Endothelial cell of umbilical vein (primary cell): ENCODE data around the gene KYAT1. TPM values are rescaled to one million over a fixed set of nuclear protein-coding genes. Genes with fewer than 3 reads are reported as not detected.

Source experiments
- BruUV-seq: library from RNA; stranded (reverse); fragments of 400-500 nt; replicated peaks from 2 replicates; lab custom pipeline; 2021; lab: Mats Ljungman, UMichigan
- CTCF ChIA-PET: fragments of 300-600, 350-600 bp; sonication (Branson Sonifier 250); formaldehyde crosslinking; loops from one replicate; lab custom pipeline; 2021; ENCODE audit warnings: antibody characterized with exemption, inconsistent platforms; lab: Charles Lee
- POLR2A ChIA-PET: fragments of 300-600, 350-600 bp; sonication (Branson Sonifier 250); formaldehyde crosslinking; loops from one replicate; lab custom pipeline; 2021; ENCODE audit warnings: antibody characterized with exemption, inconsistent platforms; lab: Charles Lee
- DNase-seq: peaks from one replicate; pipeline ENCODE4 v3.0.0-alpha.2; 2011; ENCODE audit warnings: low read depth, low spot score
- FAIRE-seq: peaks from 2 replicates; lab custom pipeline; 2011; peaks lifted over from hg19 to GRCh38; lab: Jason Lieb, UNC
- H2AFZ ChIP-seq: 2 replicates; pipeline ENCODE4 v1.6.0; 2012; ENCODE audit warnings: low read depth, low read length, control low read depth, inconsistent platforms
- H3K27ac ChIP-seq: 2 replicates; pipeline ENCODE4 v1.5.1; 2011; ENCODE audit warnings: low read depth, mild to moderate bottlenecking, control low read depth, low read length, moderate library complexity; ENCODE audit not compliant: insufficient read depth
- H3K27me3 ChIP-seq, 2 experiments: 2 replicates each; pipeline versions ENCODE4 v1.6.0 to v1.6.1; 2011; ENCODE audit warnings: low read length in 2 of 2, mixed read lengths in 1 of 2; ENCODE audit not compliant: control insufficient read depth in 2 of 2, insufficient read depth in 2 of 2
- H3K36me3 ChIP-seq, 2 experiments: 2 replicates in 1 of 2; 3 replicates in 1 of 2; pipeline ENCODE4 v1.5.1; 2011; ENCODE audit warnings: low read length in 2 of 2, mild to moderate bottlenecking in 1 of 2, moderate library complexity in 1 of 2; ENCODE audit not compliant: control insufficient read depth in 2 of 2, insufficient read depth in 2 of 2; ENCODE audit errors: extremely low read depth in 1 of 2
- H3K4me1 ChIP-seq: 3 replicates; pipeline ENCODE4 v1.5.1; 2011; ENCODE audit warnings: mild to moderate bottlenecking, low read length; ENCODE audit not compliant: control insufficient read depth, insufficient read depth; ENCODE audit errors: extremely low read depth
- H3K4me2 ChIP-seq: 2 replicates; pipeline ENCODE4 v1.6.1; 2011; ENCODE audit warnings: low read length, control low read depth, mixed read lengths; ENCODE audit not compliant: insufficient read depth
- H3K4me3 ChIP-seq, 3 experiments: fragments of 200-600 bp in 1 of 3; sonication (generic), shearing (Covaris generic) in 1 of 3; replicated peaks in 1 of 3; 2 replicates each; pipeline ENCODE4 v1.5.1; 2011 to 2016; ENCODE audit warnings: control low read depth in 3 of 3, low read length in 3 of 3, mild to moderate bottlenecking in 2 of 3, inconsistent platforms in 1 of 3, low read depth in 1 of 3, moderate library complexity in 1 of 3; ENCODE audit not compliant: insufficient read depth in 1 of 3
- H3K79me2 ChIP-seq: 2 replicates; pipeline ENCODE4 v1.6.0; 2012; ENCODE audit warnings: low read length, inconsistent platforms; ENCODE audit not compliant: control insufficient read depth, insufficient read depth
- H3K9ac ChIP-seq: replicated peaks from 2 replicates; pipeline ENCODE3; 2011; ENCODE audit warnings: low read length, control low read depth; ENCODE audit not compliant: insufficient read depth; ENCODE audit errors: extremely low read depth
- H3K9me1 ChIP-seq: replicated peaks from 3 replicates; pipeline ENCODE4 v1.6.0; 2011; ENCODE audit warnings: mild to moderate bottlenecking, low read length; ENCODE audit not compliant: control insufficient read depth, insufficient read depth; ENCODE audit errors: extremely low read depth
- H3K9me3 ChIP-seq: replicated peaks from 2 replicates; pipeline ENCODE4 v1.5.1; 2012; ENCODE audit warnings: low read length, inconsistent platforms; ENCODE audit not compliant: control insufficient read depth, insufficient read depth
- H4K20me1 ChIP-seq: replicated peaks from 2 replicates; pipeline ENCODE3; 2011; ENCODE audit warnings: mild to moderate bottlenecking, low read length; ENCODE audit not compliant: control insufficient read depth, insufficient read depth; ENCODE audit errors: extremely low read depth
- EZH2 ChIP-seq: IDR thresholded peaks from 2 replicates; pipeline ENCODE4 v1.6.1; 2012; ENCODE audit warnings: borderline replicate concordance, low read depth, mild to moderate bottlenecking, moderate library complexity, low read length, inconsistent platforms; ENCODE audit not compliant: severe bottlenecking
- FOS ChIP-seq: IDR thresholded peaks from 2 replicates; pipeline ENCODE4 v1.6.1; 2011; ENCODE audit warnings: mild to moderate bottlenecking, low read length, moderate library complexity, borderline replicate concordance; ENCODE audit not compliant: insufficient read depth
- GATA2 ChIP-seq: IDR thresholded peaks from 2 replicates; pipeline ENCODE4 v1.7.0; 2011; ENCODE audit warnings: low read depth, mild to moderate bottlenecking, moderate library complexity, mixed read lengths, low read length; ENCODE audit not compliant: insufficient read length, insufficient read depth
- JUN ChIP-seq: IDR thresholded peaks from 2 replicates; pipeline ENCODE4 v1.6.1; 2011; ENCODE audit warnings: borderline replicate concordance, low read depth; ENCODE audit not compliant: insufficient read length, insufficient read depth
- MYC ChIP-seq: IDR thresholded peaks from one replicate; pipeline ENCODE4 v1.6.1; 2011; ENCODE audit warnings: mild to moderate bottlenecking, low read depth, low read length
- POLR2A ChIP-seq: IDR thresholded peaks from 2 replicates; pipeline ENCODE4 v1.6.1; 2012; ENCODE audit warnings: low read depth, mild to moderate bottlenecking, control low read depth, low read length
- POLR2AphosphoS5 ChIP-seq: IDR thresholded peaks from 2 replicates; pipeline ENCODE4 v1.6.1; 2012; ENCODE audit warnings: low read depth, mild to moderate bottlenecking, control low read depth, low read length, moderate library complexity; ENCODE audit not compliant: insufficient read depth
- dilution Hi-C: fragments of 300-500 bp; cut with MboI; formaldehyde crosslinking; loops from one replicate; pipeline ENCODE4 v1.15.0; 2019; ENCODE audit warnings: low sequenced_read_pairs; ENCODE audit not compliant: extremely low pct_ligation_motif_present
- intact Hi-C: fragments of 100-400 bp; cut with micrococcal nuclease; formaldehyde crosslinking; loops from one replicate; pipeline ENCODE4 v1.10.0; 2022
- polyA plus RNA-seq, 4 experiments: library from polyadenylated mRNA; depleted of rRNA in 3 of 4; stranded (reverse) in 3 of 4; unstranded in 1 of 4; fragments of >200 nt; gene quantifications; 2 replicates each; pipeline versions ENCODE4 v1.2.1 to v1.2.3, GENCODE V29; 2011 to 2012; ENCODE audit warnings: missing spikeins in 1 of 4
- total RNA-seq: library from RNA; stranded (reverse); gene quantifications from 2 replicates; pipeline ENCODE4 v1.2.3, GENCODE V29; 2021
- TF ChIP-seq, protein P1 (sequence below), 2 donors: IDR thresholded peaks; 1 replicate in 1 of 2; 2 replicates in 1 of 2; pipeline ENCODE4 v1.5.1; 2011; ENCODE audit warnings: low read length in 2 of 2, mild to moderate bottlenecking in 2 of 2, moderate library complexity in 2 of 2, control low read depth in 1 of 2, inconsistent platforms in 1 of 2, low read depth in 1 of 2; ENCODE audit not compliant: insufficient read depth in 1 of 2; ENCODE audit errors: extremely low read depth in 1 of 2
- TF ChIP-seq, protein P2 (sequence below): IDR thresholded peaks from 2 replicates; pipeline ENCODE4 v1.6.1; 2011; ENCODE audit not compliant: insufficient read depth, insufficient read length

Gene KYAT1
- total and polyA plus RNA-seq, 2 donors (not counting 3 experiments of a cell fraction or from before 2014, with no cell fraction given), result 7.2 to 9.6 TPM

DNA sequence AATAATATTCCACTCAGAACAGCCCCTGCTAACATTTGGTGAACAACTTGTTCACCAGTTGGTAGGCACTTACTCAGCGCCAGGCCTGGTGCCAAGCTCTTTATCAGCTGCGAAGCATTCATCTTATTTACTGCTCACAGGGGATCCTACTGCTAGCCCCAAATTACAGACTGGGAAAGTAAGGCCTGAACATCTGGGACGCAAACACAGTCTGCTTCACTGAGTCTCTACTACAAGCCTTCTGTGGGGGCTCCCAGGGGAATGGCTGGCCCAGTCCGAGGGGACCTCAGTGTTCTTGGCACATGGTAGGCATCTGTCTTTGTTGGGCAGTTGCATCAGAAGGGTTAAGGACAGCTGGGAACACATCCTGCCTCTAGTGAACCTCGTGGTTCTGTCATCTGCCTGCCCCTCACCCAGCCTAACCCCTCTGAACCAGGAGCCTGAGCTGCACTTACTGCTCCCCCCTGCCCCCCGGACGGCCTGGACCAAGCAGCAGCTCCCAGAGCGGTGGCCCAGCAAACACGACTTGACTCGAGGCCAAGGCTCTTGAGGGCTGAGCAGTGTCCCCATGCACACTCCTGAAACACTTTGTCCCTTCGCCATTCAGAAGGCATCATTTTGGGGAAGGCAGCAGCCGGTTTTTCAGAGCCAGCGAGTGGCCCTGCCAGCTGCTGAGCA lies 38.8 kb upstream of the KYAT1 start, which contains the start of gene PHYHD1:
TSS of gene PHYHD1 (plus strand) at position 602 of the 678 bp plus-strand sequence. CDS start 1,342 bp downstream, outside the sequence.
- no TSS peak for BruUV-seq
- intact Hi-C loops, result no loop called here

DNA sequence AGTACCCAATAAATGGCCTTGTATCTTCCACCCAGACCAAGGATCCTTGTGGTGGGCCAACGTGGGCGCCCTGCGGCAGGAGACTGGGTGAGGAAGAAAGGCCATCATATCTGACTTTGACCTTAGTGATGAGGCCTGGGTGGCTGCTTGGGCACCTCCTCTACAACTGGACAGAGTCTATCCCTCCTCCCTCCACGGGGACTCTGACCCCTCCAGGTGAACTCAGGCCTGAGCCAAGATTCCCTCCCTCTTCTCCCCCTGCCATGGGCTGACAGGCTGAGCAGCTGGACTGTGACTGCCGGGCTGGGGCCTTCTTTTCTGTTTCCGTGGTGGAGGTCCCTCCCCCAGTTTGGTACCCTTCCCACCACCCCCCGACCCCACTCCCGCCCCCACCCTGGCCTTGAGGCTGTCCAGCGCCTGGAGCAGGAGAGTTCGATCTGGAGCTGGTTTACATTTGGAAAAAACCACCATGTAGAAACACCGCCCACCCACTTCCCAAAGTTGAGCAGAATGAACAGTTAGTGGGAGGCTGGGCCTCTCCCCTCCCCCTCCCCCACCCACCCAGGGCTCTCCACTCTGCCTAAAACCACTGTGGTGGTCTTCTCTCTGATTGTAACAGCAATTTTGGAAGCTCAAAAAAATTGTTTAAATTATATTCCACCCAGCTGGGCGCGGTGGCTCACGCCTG lies 37.8 kb upstream of the KYAT1 start:
- Histone ChIP-seq H3K4me1 (peaks cover 45% of the 10 kb centered on the region), H3K36me3 (peaks cover 15 to 23% of the 10 kb centered on the region in 2 experiments), H2AFZ (no peak overlapping the region), H4K20me1 (no peaks in the 10 kb centered on the region), H3K27me3 (no peaks in the 10 kb centered on the region), H3K4me2 (no peak overlapping the region), H3K9ac (no peak overlapping the region), H3K9me3 (no peaks in the 10 kb centered on the region), H3K9me1 (no peaks in the 10 kb centered on the region), H3K4me3 (no peak overlapping the region), H3K79me2 (peaks cover 15% of the 10 kb centered on the region), H3K27ac (no peak overlapping the region)
- FAIRE-seq (no peak), DNase-seq (no peak)
- dilution Hi-C loops, result no loop called here
- BruUV-seq, result no TSS peak
- ChIA-PET CTCF (interaction anchor here (0.9 to 2.8 kb wide), 3 partner anchors 9 to 43 kb away, joined by 3 to 8 read pairs (median 7); no protein-coding TSS in a partner anchor), POLR2A (no interaction called here)
- TF ChIP-seq FOS, result no peak
- TF ChIP-seq, protein P1, sequence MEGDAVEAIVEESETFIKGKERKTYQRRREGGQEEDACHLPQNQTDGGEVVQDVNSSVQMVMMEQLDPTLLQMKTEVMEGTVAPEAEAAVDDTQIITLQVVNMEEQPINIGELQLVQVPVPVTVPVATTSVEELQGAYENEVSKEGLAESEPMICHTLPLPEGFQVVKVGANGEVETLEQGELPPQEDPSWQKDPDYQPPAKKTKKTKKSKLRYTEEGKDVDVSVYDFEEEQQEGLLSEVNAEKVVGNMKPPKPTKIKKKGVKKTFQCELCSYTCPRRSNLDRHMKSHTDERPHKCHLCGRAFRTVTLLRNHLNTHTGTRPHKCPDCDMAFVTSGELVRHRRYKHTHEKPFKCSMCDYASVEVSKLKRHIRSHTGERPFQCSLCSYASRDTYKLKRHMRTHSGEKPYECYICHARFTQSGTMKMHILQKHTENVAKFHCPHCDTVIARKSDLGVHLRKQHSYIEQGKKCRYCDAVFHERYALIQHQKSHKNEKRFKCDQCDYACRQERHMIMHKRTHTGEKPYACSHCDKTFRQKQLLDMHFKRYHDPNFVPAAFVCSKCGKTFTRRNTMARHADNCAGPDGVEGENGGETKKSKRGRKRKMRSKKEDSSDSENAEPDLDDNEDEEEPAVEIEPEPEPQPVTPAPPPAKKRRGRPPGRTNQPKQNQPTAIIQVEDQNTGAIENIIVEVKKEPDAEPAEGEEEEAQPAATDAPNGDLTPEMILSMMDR (IDR thresholded peaks at IDR 0.05; ENCODE audit: extremely low read depth in 1 of 2, insufficient read depth in 1 of 2, low read depth in 1 of 2, low read length in 2 of 2), result no peak
- TF ChIP-seq MYC, result no peak
- TF ChIP-seq, protein P2, sequence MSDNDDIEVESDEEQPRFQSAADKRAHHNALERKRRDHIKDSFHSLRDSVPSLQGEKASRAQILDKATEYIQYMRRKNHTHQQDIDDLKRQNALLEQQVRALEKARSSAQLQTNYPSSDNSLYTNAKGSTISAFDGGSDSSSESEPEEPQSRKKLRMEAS, result no peak
- TF ChIP-seq POLR2A, result no peak
- TF ChIP-seq POLR2AphosphoS5, result no peak
- no peak for TF ChIP-seq JUN
- TF ChIP-seq EZH2, result no peak
- no peak for TF ChIP-seq GATA2
- intact Hi-C loops, result no loop called here

More for the DNA sequence above, 38.8 kb upstream of the KYAT1 start, which contains the start of gene PHYHD1:
- TF ChIP-seq POLR2A (peak; percentile 14), POLR2AphosphoS5 (peak; percentile 63)
- TF ChIP-seq, protein P2, result no peak
- no peaks in the 10 kb centered on the region for H4K20me1 ChIP-seq
- POLR2A ChIA-PET, result no interaction called here
- H3K79me2 ChIP-seq, result peaks cover 8% of the 10 kb centered on the region
- no peaks in the 10 kb centered on the region for H3K9me1 ChIP-seq
- CTCF ChIA-PET, result interaction anchor here (0.9 to 2.8 kb wide), 4 partner anchors 8 to 57 kb away, joined by 3 to 8 read pairs (median 5); no protein-coding TSS in a partner anchor
- no peaks in the 10 kb centered on the region for H3K9me3 ChIP-seq
- dilution Hi-C loops, result no loop called here
- no peak within 1 kb of the TSS for H3K9ac ChIP-seq
- H3K4me1 ChIP-seq, result peaks cover 38% of the 10 kb centered on the region
- no peaks in the 10 kb centered on the region for H3K27me3 ChIP-seq
- DNase-seq, result no peak
- H2AFZ ChIP-seq, result no peak within 1 kb of the TSS
- H3K36me3 ChIP-seq, result peaks cover 15 to 18% of the 10 kb centered on the region in 2 experiments
- FAIRE-seq, result no peak
- H3K4me2 ChIP-seq, result no peak within 1 kb of the TSS
- no peak within 1 kb of the TSS for H3K27ac ChIP-seq
- no peak within 1 kb of the TSS for H3K4me3 ChIP-seq
